Measurements from ENCODE around the gene BCAR3.

BCAR3 gene

DNA sequence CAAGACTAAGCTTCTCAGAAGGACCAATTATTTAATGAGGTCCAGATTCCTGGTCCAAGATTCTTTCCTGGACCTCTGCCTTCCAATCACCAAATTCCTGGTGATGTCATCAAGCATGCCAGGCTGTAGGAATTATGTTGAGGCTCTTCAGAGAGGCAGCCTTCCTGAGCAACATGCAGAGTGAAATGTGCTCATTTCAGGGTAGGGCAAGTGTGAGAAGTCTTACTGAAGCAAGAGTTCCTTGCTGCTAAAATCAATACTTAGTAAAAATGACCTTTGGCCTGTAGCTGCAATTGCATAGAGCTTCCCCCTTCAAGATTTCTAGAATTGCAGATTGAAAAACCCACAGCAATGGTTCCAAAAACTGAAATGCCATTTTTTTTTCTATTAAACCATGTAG is 31.7 kb upstream of the BCAR3 start:
- Mint-ChIP-seq H3K4me1 (peaks cover 43% of the 10 kb centered on the region), H3K27ac (no peak overlapping the region), H3K4me3 (no peak overlapping the region), H3K9me3 (peaks cover 4% of the 10 kb centered on the region), H3K36me3 (no peaks in the 10 kb centered on the region)
- no peak for DNase-seq (ENCODE audit: low spot score in 2 of 2)
- no peak for ATAC-seq

GRCh38 chr1:93712741-93713140 is 31.1 kb upstream of the BCAR3 start:
- Mint-ChIP-seq H3K36me3 (no peaks in the 10 kb centered on the region), H3K9me3 (peaks cover 4% of the 10 kb centered on the region), H3K4me3 (no peak overlapping the region), H3K4me1 (peaks cover 49% of the 10 kb centered on the region), H3K27ac (no peak overlapping the region)
- DNase-seq (ENCODE audit: low spot score in 2 of 2), result no peak
- ATAC-seq, result no peak

DNA sequence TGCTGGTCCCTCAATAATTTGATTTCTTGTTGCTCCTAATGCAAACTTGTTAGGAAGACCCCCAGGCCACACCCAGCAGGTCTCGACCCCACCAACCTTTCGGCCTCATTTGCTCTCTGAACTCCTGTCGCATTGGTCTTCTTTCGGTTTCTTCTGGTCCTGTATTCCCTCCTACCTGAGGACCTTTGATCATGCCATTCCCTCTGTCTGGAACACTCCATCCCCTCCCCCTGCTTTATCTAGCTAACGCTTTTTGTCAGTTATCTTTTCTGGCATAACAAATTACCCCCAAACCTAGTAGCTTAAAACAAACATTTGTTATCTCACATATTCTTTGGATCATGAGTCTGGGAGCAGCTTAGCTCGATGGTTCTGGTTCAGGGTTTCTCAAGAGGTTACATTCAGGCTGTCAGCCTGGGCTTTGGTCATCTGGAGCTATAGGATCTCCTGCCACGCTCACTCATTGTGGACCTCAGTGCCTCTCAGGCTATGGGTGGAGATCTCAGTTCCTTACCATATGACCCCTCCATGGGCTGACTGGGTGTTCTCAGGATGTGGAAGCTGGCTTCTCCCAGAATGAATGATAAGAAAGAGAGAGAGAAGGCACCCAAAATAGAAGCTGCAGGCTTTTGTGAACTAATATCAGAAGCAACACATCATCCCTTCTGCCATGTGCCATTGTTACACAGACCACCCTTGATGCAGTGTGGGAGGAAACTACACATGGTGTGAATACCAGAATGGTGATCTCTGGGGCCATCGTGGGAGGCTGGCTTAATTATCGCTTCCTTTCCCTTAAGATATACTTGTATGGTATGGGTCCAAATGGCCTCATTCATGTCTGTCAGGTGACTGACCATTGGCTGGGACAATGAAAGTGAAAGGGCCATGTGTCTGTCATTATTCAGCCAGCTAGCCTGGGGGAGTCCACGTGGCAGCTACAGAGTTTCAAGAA is 29.1 kb upstream of the BCAR3 start:
- no peak overlapping the region for H3K4me3 Mint-ChIP-seq
- H3K27ac Mint-ChIP-seq, result no peak overlapping the region
- DNase-seq (ENCODE audit: low spot score in 2 of 2) (no peak), ATAC-seq (peak; percentile 23)
- H3K36me3 Mint-ChIP-seq, result no peaks in the 10 kb centered on the region
- no peaks in the 10 kb centered on the region for H3K9me3 Mint-ChIP-seq
- H3K4me1 Mint-ChIP-seq, result peaks cover 41% of the 10 kb centered on the region

GRCh38 chr1:93708734-93709481 is 27.3 kb upstream of the BCAR3 start:
- Mint-ChIP-seq H3K4me3 (peak overlapping the region; percentile 1), H3K27ac (no peak overlapping the region), H3K36me3 (no peaks in the 10 kb centered on the region), H3K9me3 (no peaks in the 10 kb centered on the region), H3K4me1 (peaks cover 39% of the 10 kb centered on the region)
- no peak for DNase-seq (ENCODE audit: low spot score in 2 of 2)
- ATAC-seq, result no peak

DNA sequence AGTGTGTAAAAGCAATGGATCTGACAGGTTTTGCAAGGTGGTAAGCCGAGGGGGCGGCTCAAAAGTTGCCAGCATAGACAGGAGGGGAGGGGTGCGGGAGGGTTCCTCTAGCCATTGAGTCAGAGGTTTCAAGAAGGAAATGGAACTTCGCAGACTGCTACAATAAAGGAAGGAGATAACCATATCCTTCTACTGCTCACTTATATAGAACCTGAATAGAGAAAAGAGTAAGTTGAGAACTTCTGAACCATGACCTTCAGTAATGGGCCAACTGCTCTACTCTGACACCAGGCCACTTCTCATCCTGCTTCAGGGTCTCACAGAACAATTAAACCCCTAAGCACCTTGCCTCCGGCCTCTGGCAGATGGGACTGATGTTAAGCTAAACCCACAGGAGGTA is 26.3 kb upstream of the BCAR3 start:
- ATAC-seq (peak; percentile 94), DNase-seq (ENCODE audit: low spot score in 2 of 2) (no peak)
- Mint-ChIP-seq H3K4me1 (peaks cover 40% of the 10 kb centered on the region), H3K4me3 (peak overlapping the region; percentile 1), H3K27ac (no peak overlapping the region), H3K9me3 (no peaks in the 10 kb centered on the region), H3K36me3 (no peaks in the 10 kb centered on the region)

DNA sequence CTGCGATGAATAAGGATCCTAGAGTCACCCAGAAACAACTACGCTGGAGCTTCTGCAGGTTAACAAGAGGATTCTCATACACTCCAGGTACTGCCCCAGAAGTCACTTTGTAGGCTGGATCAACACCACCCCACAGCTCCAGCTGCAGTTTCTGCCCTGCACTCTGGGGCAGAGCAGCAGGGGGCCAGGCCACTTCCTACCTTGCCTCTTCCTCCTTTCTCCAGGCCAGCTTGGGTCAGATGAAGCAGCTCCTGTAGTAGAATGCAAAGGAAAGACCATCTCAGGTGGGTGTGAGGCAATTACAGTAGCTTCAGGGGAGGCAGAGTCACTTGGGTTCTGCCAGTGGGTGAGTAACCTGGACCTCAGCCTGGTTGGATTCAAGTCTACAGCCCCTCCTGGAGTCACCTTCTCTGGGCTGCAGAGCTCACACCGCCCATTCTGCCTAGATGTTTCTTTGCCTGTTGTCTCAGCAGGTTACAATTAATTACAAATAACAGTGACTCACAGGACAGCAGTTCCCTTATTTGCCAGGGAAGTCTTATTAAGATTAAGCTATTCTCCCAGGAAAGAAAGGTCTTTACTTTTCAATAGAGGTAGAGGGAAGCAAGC is 24.4 kb upstream of the BCAR3 start:
- no peak overlapping the region for H3K27ac Mint-ChIP-seq
- H3K4me3 Mint-ChIP-seq, result no peak overlapping the region
- ATAC-seq, result no peak
- peaks cover 35% of the 10 kb centered on the region for H3K4me1 Mint-ChIP-seq
- no peaks in the 10 kb centered on the region for H3K9me3 Mint-ChIP-seq
- no peaks in the 10 kb centered on the region for H3K36me3 Mint-ChIP-seq
- DNase-seq (ENCODE audit: low spot score in 2 of 2), result no peak

DNA sequence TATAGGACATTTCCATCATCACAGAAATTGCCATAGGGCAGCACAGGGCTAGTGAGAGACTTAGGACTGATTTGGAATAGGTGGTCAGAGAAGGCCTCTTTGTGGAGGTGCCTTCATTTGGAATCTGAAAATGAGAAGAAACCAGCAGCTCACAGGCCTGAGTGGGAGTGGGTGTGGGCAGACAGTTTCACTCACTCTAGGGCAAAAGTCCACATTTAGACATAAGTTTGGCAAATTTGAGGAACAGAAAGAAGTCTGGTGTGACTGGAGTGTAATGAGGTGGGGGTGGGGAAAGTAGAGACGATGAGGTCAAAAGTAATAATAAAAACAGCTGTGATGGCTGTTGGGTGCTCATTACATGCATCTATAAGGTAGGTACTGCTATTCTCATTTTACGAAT is 22.4 kb upstream of the BCAR3 start:
- H3K4me1 Mint-ChIP-seq, result peaks cover 30% of the 10 kb centered on the region
- no peak for DNase-seq (ENCODE audit: low spot score in 2 of 2)
- no peaks in the 10 kb centered on the region for H3K36me3 Mint-ChIP-seq
- no peak overlapping the region for H3K4me3 Mint-ChIP-seq
- ATAC-seq, result no peak
- no peak overlapping the region for H3K27ac Mint-ChIP-seq
- H3K9me3 Mint-ChIP-seq, result no peaks in the 10 kb centered on the region

- Mint-ChIP-seq H3K27ac (no peak overlapping the region), H3K4me1 (peaks cover 26% of the 10 kb centered on the region), H3K4me3 (no peak overlapping the region), H3K36me3 (no peaks in the 10 kb centered on the region), H3K9me3 (no peaks in the 10 kb centered on the region)
- peak; percentile 62 for ATAC-seq
- no peak for DNase-seq (ENCODE audit: low spot score in 2 of 2)
Observed at GRCh38 chr1:93703643-93704042, 22.0 kb upstream of the BCAR3 start.

DNA sequence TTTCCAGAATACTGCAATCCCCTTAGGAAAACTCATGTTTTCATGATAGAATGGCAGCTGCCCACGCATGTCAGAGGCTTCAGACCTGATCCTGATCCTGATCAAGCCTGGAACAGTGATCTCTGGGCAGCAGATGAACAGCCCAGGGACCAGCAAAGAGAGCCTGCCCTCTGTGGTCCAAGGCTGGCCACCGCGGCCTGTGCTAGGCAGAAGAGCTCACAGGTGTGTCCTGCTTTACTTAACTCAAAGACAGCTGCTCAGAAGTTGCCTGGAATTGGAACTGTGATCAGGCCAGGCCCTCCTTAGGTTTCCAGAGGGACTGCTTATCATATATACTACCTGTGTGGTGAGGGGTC is 21.2 kb upstream of the BCAR3 start:
- H3K9me3 Mint-ChIP-seq, result no peaks in the 10 kb centered on the region
- no peak overlapping the region for H3K4me3 Mint-ChIP-seq
- no peak overlapping the region for H3K27ac Mint-ChIP-seq
- DNase-seq (ENCODE audit: low spot score in 2 of 2) (no peak), ATAC-seq (no peak)
- H3K36me3 Mint-ChIP-seq, result no peaks in the 10 kb centered on the region
- H3K4me1 Mint-ChIP-seq, result peaks cover 18% of the 10 kb centered on the region

DNA sequence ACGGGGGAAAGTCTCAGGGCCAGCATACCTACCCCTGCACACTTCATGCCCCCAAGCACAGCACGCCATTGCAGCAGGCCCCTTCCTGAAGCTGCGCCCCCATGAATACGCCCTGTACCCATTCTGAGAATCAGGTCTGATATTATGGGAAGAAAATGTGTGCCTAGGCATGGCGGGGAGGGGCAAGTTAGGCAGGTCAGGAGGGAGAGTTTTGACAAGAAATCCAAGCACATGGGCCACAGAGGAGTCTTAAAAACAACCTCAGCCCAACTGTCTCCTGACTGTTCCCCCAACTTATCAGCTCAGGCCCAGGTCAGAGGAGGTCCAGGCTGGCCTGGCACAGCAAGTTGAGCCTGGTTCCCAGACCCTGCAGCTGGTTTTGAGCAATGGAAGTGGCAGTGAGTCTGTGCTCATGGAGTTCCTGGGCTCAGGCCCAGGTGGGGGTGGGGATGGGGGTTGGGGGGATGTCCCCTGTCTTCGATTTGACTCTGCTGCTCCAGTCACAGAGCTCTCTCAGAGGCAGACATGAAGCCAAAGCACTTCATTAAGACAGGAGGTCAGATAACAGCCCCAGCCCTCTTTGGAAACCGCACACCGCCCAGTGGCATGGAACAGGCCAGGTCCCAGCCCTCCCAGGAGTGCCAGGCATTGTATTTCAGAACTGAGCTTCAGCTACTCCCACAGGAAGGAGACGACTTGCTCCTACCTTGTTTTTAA is 20.6 kb upstream of the BCAR3 start:
- DNase-seq (ENCODE audit: low spot score in 2 of 2) (no peak), ATAC-seq (no peak)
- peaks cover 14% of the 10 kb centered on the region for H3K4me1 Mint-ChIP-seq
- no peaks in the 10 kb centered on the region for H3K9me3 Mint-ChIP-seq
- no peak overlapping the region for H3K4me3 Mint-ChIP-seq
- no peak overlapping the region for H3K27ac Mint-ChIP-seq
- no peaks in the 10 kb centered on the region for H3K36me3 Mint-ChIP-seq

GRCh38 chr1:93701629-93702028 is 20.0 kb upstream of the BCAR3 start:
- DNase-seq (ENCODE audit: low spot score in 2 of 2), result no peak
- no peak overlapping the region for H3K27ac Mint-ChIP-seq

GRCh38 chr1:93700532-93701469 is 19.2 kb upstream of the BCAR3 start:
- H3K4me3 Mint-ChIP-seq, result no peak overlapping the region
- H3K36me3 Mint-ChIP-seq, result no peaks in the 10 kb centered on the region
- H3K9me3 Mint-ChIP-seq, result no peaks in the 10 kb centered on the region
- no peak for DNase-seq (ENCODE audit: low spot score in 2 of 2)
- no peak for ATAC-seq
- peaks cover 14% of the 10 kb centered on the region for H3K4me1 Mint-ChIP-seq
- no peak overlapping the region for H3K27ac Mint-ChIP-seq

More at GRCh38 chr1:93701629-93702028, 20.0 kb upstream of the BCAR3 start:
- Mint-ChIP-seq H3K36me3 (no peaks in the 10 kb centered on the region), H3K4me3 (no peak overlapping the region), H3K4me1 (peaks cover 14% of the 10 kb centered on the region), H3K9me3 (no peaks in the 10 kb centered on the region)
- peak; percentile 67 for ATAC-seq

GRCh38 chr1:93699503-93700168 is 18.0 kb upstream of the BCAR3 start:
- no peak for ATAC-seq
- no peak for DNase-seq (ENCODE audit: low spot score in 2 of 2)
- Mint-ChIP-seq H3K9me3 (no peaks in the 10 kb centered on the region), H3K4me3 (no peak overlapping the region), H3K4me1 (peaks cover 14% of the 10 kb centered on the region), H3K36me3 (no peaks in the 10 kb centered on the region), H3K27ac (no peak overlapping the region)

GRCh38 chr1:93699049-93699384 is 17.4 kb upstream of the BCAR3 start:
- H3K4me3 Mint-ChIP-seq, result no peak overlapping the region
- DNase-seq (ENCODE audit: low spot score in 2 of 2) (no peak), ATAC-seq (no peak)
- H3K27ac Mint-ChIP-seq, result no peak overlapping the region
- no peaks in the 10 kb centered on the region for H3K9me3 Mint-ChIP-seq
- peaks cover 11% of the 10 kb centered on the region for H3K4me1 Mint-ChIP-seq
- H3K36me3 Mint-ChIP-seq, result no peaks in the 10 kb centered on the region

All from stimulated activated effector memory CD8-positive, alpha-beta T cell treated with anti-CD3 and anti-CD28 coated beads, Interleukin-12 subunit alpha, Interleukin-12 subunit beta, amount 100 ng/mL, for 72 hours (primary cell).